ENCODE data around the gene NHLH2. TPM values are rescaled to one million over a fixed set of nuclear protein-coding genes. Genes with fewer than 3 reads are reported as not detected.

Gene NHLH2
- total and polyA plus RNA-seq, 4 donors: not detected

Other genes starting within 250 kb of the NHLH2 start
- gene VANGL1, start 199.2 kb downstream of the NHLH2 start, total RNA-seq: 10 to 100 TPM; 10.5 to 14.8 TPM
- gene VANGL1, start 199.2 kb downstream of the NHLH2 start, polyA plus RNA-seq: 1 to 10 TPM in 1 of 2 donors, under 1 TPM in 1; 0.75 to 1.5 TPM
- 10 to 100 TPM; 21.3 to 47.9 TPM for gene CASQ2, start 72.4 kb downstream of the NHLH2 start, total RNA-seq
- 1 to 10 TPM; 2.8 to 9.0 TPM for gene CASQ2, start 72.4 kb downstream of the NHLH2 start, polyA plus RNA-seq
- 1 to 10 TPM; 6.6 to 6.8 TPM for gene SLC22A15, start 135.4 kb upstream of the NHLH2 start, total RNA-seq
- gene SLC22A15, start 135.4 kb upstream of the NHLH2 start, polyA plus RNA-seq: 1 to 10 TPM; 2.9 to 4.4 TPM

All from aorta (tissue), 4 donors.